HCT116 (cell line): ENCODE data around the gene TRMT11. TPM values are rescaled to one million over a fixed set of nuclear protein-coding genes. Genes with fewer than 3 reads are reported as not detected.

Source experiments
- ATAC-seq: fragments of 200-7000 bp; cut with Tn5 transposase; 2 replicates; pipeline ENCODE4 v1.9.1; 2020; ENCODE audit warnings: mild to moderate bottlenecking, moderate library complexity
- BruUV-seq: library from RNA; stranded (reverse); fragments of 400-500 nt; replicated peaks from 2 replicates; lab custom pipeline; 2021; lab: Mats Ljungman, UMichigan
- CTCF ChIA-PET: fragments of 300-600 bp; sonication (Branson Sonifier 250); formaldehyde crosslinking; loops from one replicate; lab custom pipeline; 2021; ENCODE audit warnings: antibody characterized with exemption; lab: Charles Lee
- POLR2A ChIA-PET: fragments of 300-600, 350-600 bp; sonication (Branson Sonifier 250); formaldehyde crosslinking; loops from one replicate; lab custom pipeline; 2021; ENCODE audit warnings: antibody characterized with exemption; lab: Charles Lee
- RAD21 ChIA-PET, 2 experiments: fragments of 300-600 bp; sonication (Branson Sonifier 250); formaldehyde crosslinking; loops; one replicate each; lab custom pipeline; 2023; ENCODE audit warnings: low total read pairs in 2 of 2; ENCODE audit not compliant: uncharacterized antibody in 2 of 2, unreplicated experiment in 2 of 2, low non-redundant PET in 1 of 2; lab: Charles Lee
- DNase-seq: peaks from one replicate; pipeline ENCODE4 v3.0.0-alpha.2; 2010; ENCODE audit warnings: low read depth, low spot score
- H2AFZ ChIP-seq: fragments of 200-600 bp; shearing (Covaris generic), sonication (generic); 2 replicates; pipeline ENCODE4 v1.6.1; 2017; ENCODE audit warnings: low read depth, mixed run types, mixed read lengths, antibody characterized with exemption, low read length; ENCODE audit not compliant: poor library complexity, severe bottlenecking
- H3K27ac ChIP-seq: 2 replicates; pipeline ENCODE4 v1.5.1; 2012; ENCODE audit warnings: low read depth, low read length
- H3K27me3 ChIP-seq: fragments of 200-600 bp; sonication (generic); 2 replicates; pipeline ENCODE4 v1.6.1; 2016; ENCODE audit warnings: mixed run types, low read length, mixed read lengths; ENCODE audit not compliant: insufficient read depth
- H3K36me3 ChIP-seq, 2 experiments: fragments of 200-500 bp in 1 of 2; fragments of 200-600 bp in 1 of 2; sonication (Bioruptor generic) in 1 of 2; sonication (generic) in 1 of 2; 2 replicates each; pipeline versions ENCODE4 v1.5.1 to v1.6.1; 2014 to 2016; ENCODE audit warnings: low read length in 2 of 2, inconsistent platforms in 1 of 2, mixed read lengths in 1 of 2, mixed run types in 1 of 2; ENCODE audit not compliant: insufficient read depth in 2 of 2, control insufficient read depth in 1 of 2
- H3K4me1 ChIP-seq, 2 experiments: fragments of 200-600 bp in 1 of 2; sonication (generic) in 1 of 2; 2 replicates each; pipeline versions ENCODE4 v1.5.1 to v1.6.1; 2012 to 2017; ENCODE audit warnings: low read length in 2 of 2, inconsistent platforms in 1 of 2, mild to moderate bottlenecking in 1 of 2, mixed read lengths in 1 of 2, mixed run types in 1 of 2, moderate library complexity in 1 of 2; ENCODE audit not compliant: insufficient read depth in 2 of 2, control insufficient read depth in 1 of 2
- H3K4me2 ChIP-seq: fragments of 200-600 bp; sonication (generic); 2 replicates; pipeline ENCODE4 v1.6.1; 2017; ENCODE audit warnings: mixed run types, low read length, mixed read lengths
- H3K4me3 ChIP-seq, 2 experiments: fragments of 200-600 bp in 1 of 2; sonication (generic) in 1 of 2; replicated peaks in 1 of 2; 2 replicates each; pipeline ENCODE4 v1.5.1; 2011 to 2016; ENCODE audit warnings: low read length in 2 of 2, control low read depth in 1 of 2, low read depth in 1 of 2, mild to moderate bottlenecking in 1 of 2, mixed read lengths in 1 of 2, mixed run types in 1 of 2
- H3K79me2 ChIP-seq: fragments of 200-600 bp; sonication (generic); 2 replicates; pipeline ENCODE4 v1.6.1; 2017; ENCODE audit warnings: mild to moderate bottlenecking, mixed run types, low read length, moderate library complexity, mixed read lengths; ENCODE audit not compliant: insufficient read depth
- H3K9ac ChIP-seq: fragments of 200-600 bp; sonication (generic); 2 replicates; pipeline ENCODE4 v1.6.1; 2016; ENCODE audit warnings: low read length, mixed read lengths
- H3K9me2 ChIP-seq: fragments of 200-600 bp; sonication (generic), shearing (Covaris generic); 2 replicates; pipeline ENCODE4 v1.6.1; 2017; ENCODE audit warnings: mixed run types, mild to moderate bottlenecking, moderate library complexity; ENCODE audit not compliant: insufficient read depth
- H3K9me3 ChIP-seq, 2 experiments: fragments of 200-500 bp in 1 of 2; fragments of 200-600 bp in 1 of 2; sonication (Bioruptor generic) in 1 of 2; sonication (generic) in 1 of 2; 2 replicates each; pipeline ENCODE4 v1.6.1; 2014 to 2017; ENCODE audit warnings: low read length in 2 of 2, mixed read lengths in 2 of 2, inconsistent platforms in 1 of 2, low read depth in 1 of 2, mild to moderate bottlenecking in 1 of 2, mixed run types in 1 of 2, moderate library complexity in 1 of 2; ENCODE audit not compliant: control insufficient read depth in 1 of 2, insufficient read depth in 1 of 2
- H4K20me1 ChIP-seq: fragments of 200-600 bp; sonication (generic), shearing (Covaris generic); 2 replicates; pipeline ENCODE4 v1.6.1; 2017; ENCODE audit warnings: mixed run types, mild to moderate bottlenecking, moderate library complexity; ENCODE audit not compliant: insufficient read depth
- CBX3 ChIP-seq: IDR thresholded peaks from 2 replicates; pipeline ENCODE4 v1.6.1; 2012; ENCODE audit warnings: low read depth
- CEBPB ChIP-seq: IDR thresholded peaks from 2 replicates; pipeline ENCODE4 v1.6.1; 2012; ENCODE audit warnings: low read depth
- EZH2 ChIP-seq: fragments of 200-600 bp; sonication (generic); IDR thresholded peaks from 2 replicates; pipeline ENCODE4 v1.6.1; 2017; ENCODE audit warnings: antibody characterized with exemption, mixed run types
- EZH2phosphoT487 ChIP-seq: fragments of 200-600 bp; IDR thresholded peaks from 2 replicates; pipeline ENCODE4 v1.6.1; 2018; ENCODE audit warnings: antibody characterized with exemption, borderline replicate concordance
- FOSL1 ChIP-seq: IDR thresholded peaks from 2 replicates; pipeline ENCODE4 v1.6.1; 2012; ENCODE audit warnings: low read depth
- POLR2A ChIP-seq: IDR thresholded peaks from 2 replicates; pipeline ENCODE4 v1.7.0; 2011; ENCODE audit warnings: borderline replicate concordance; ENCODE audit not compliant: insufficient read depth, insufficient read length; ENCODE audit errors: extremely low read depth
- POLR2AphosphoS5 ChIP-seq: IDR thresholded peaks from 2 replicates; pipeline ENCODE4 v1.6.1; 2011; ENCODE audit warnings: mild to moderate bottlenecking, low read depth, low read length, moderate library complexity
- RAD21 ChIP-seq: IDR thresholded peaks from 2 replicates; pipeline ENCODE4 v1.6.1; 2012; ENCODE audit warnings: low read depth, mild to moderate bottlenecking
- SP1 ChIP-seq: IDR thresholded peaks from 2 replicates; pipeline ENCODE4 v1.6.1; 2012; ENCODE audit warnings: low read depth
- ZFX ChIP-seq: fragments of 450-650 bp; IDR thresholded peaks from 2 replicates; pipeline ENCODE4 v1.6.1; 2017
- ZNF274 ChIP-seq: fragments of 200-500 bp; sonication (Bioruptor generic); IDR thresholded peaks from 2 replicates; pipeline ENCODE4 v1.6.1; 2014; ENCODE audit warnings: mild to moderate bottlenecking, low read depth, low read length, inconsistent platforms
- intact Hi-C: fragments of 100-400 bp; cut with micrococcal nuclease; formaldehyde crosslinking; loops from 2 replicates; pipeline ENCODE4 v1.10.0; 2022
- total RNA-seq: library from RNA; stranded (reverse); gene quantifications from one replicate; pipeline ENCODE4 v1.2.1, GENCODE V29; 2021; ENCODE audit not compliant: unreplicated experiment
- TF ChIP-seq, protein P1 (sequence below): IDR thresholded peaks from 2 replicates; pipeline ENCODE4 v1.6.1; 2012
- TF ChIP-seq, protein P2 (sequence below), 3 experiments: fragments of 200-600 bp in 1 of 3; sonication (generic) in 1 of 3; IDR thresholded peaks in 2 of 3; conservative IDR thresholded peaks in 1 of 3; 2 replicates each; pipeline ENCODE4 v1.5.1; 2012 to 2017; ENCODE audit warnings: low read depth in 2 of 3, low read length in 2 of 3, antibody characterized with exemption in 1 of 3, borderline replicate concordance in 1 of 3, control low read depth in 1 of 3, mild to moderate bottlenecking in 1 of 3, mixed read lengths in 1 of 3, mixed run types in 1 of 3, moderate library complexity in 1 of 3; ENCODE audit not compliant: insufficient read depth in 1 of 3
- TF ChIP-seq, protein P3 (sequence below): IDR thresholded peaks from 2 replicates; pipeline ENCODE4 v1.6.1; 2012; ENCODE audit warnings: low read depth
- TF ChIP-seq, protein P4 (sequence below): IDR thresholded peaks from 2 replicates; pipeline ENCODE4 v1.6.1; 2012
- TF ChIP-seq, protein P5 (sequence below): IDR thresholded peaks from 2 replicates; pipeline ENCODE4 v1.6.1; 2011; ENCODE audit warnings: mild to moderate bottlenecking, low read length, moderate library complexity; ENCODE audit not compliant: insufficient replicate concordance; ENCODE audit errors: extremely low read depth

TRMT11 gene
- total RNA-seq, 1 experiment from 2014 or later, result 41.8 TPM

DNA sequence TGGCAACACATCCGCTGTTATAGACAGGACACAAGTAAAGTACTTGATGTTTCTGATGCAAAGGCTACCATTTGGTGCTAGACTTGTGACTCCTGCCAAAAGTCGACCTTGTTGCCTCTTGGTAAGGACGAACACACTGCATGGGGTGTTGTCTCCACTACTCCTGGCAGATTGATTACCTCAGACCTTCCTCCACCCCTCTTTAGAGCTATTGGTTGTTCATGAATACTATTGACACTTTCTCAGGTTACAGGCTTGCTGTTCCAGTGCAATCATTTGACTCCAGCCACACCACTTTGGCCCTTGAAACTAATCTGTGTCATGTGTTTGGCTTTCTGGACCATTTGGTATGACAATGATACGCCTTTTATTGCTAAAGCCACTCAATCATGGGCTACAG is 62.3 kb downstream of the TRMT11 start:
- H3K9ac ChIP-seq, result no peak overlapping the region
- H3K4me3 ChIP-seq, result no peak overlapping the region
- H3K79me2 ChIP-seq, result no peaks in the 10 kb centered on the region
- no TSS peak for BruUV-seq
- no peak for ATAC-seq
- no peak overlapping the region for H3K27ac ChIP-seq
- CTCF ChIA-PET, result no interaction called here
- TF ChIP-seq, protein P1, sequence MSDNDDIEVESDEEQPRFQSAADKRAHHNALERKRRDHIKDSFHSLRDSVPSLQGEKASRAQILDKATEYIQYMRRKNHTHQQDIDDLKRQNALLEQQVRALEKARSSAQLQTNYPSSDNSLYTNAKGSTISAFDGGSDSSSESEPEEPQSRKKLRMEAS, result no peak
- TF ChIP-seq FOSL1, result no peak
- TF ChIP-seq EZH2, result no peak
- TF ChIP-seq ZFX, result no peak
- TF ChIP-seq CBX3, result no peak
- no peak for TF ChIP-seq CEBPB
- TF ChIP-seq, protein P2, sequence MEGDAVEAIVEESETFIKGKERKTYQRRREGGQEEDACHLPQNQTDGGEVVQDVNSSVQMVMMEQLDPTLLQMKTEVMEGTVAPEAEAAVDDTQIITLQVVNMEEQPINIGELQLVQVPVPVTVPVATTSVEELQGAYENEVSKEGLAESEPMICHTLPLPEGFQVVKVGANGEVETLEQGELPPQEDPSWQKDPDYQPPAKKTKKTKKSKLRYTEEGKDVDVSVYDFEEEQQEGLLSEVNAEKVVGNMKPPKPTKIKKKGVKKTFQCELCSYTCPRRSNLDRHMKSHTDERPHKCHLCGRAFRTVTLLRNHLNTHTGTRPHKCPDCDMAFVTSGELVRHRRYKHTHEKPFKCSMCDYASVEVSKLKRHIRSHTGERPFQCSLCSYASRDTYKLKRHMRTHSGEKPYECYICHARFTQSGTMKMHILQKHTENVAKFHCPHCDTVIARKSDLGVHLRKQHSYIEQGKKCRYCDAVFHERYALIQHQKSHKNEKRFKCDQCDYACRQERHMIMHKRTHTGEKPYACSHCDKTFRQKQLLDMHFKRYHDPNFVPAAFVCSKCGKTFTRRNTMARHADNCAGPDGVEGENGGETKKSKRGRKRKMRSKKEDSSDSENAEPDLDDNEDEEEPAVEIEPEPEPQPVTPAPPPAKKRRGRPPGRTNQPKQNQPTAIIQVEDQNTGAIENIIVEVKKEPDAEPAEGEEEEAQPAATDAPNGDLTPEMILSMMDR (IDR thresholded peaks at IDR 0.05 in 2 of 3, conservative IDR thresholded peaks at IDR 0.05 in 1 of 3; ENCODE audit: borderline replicate concordance in 1 of 3, insufficient read depth in 1 of 3, low read depth in 2 of 3, low read length in 2 of 3), result no peak
- TF ChIP-seq, protein P3, sequence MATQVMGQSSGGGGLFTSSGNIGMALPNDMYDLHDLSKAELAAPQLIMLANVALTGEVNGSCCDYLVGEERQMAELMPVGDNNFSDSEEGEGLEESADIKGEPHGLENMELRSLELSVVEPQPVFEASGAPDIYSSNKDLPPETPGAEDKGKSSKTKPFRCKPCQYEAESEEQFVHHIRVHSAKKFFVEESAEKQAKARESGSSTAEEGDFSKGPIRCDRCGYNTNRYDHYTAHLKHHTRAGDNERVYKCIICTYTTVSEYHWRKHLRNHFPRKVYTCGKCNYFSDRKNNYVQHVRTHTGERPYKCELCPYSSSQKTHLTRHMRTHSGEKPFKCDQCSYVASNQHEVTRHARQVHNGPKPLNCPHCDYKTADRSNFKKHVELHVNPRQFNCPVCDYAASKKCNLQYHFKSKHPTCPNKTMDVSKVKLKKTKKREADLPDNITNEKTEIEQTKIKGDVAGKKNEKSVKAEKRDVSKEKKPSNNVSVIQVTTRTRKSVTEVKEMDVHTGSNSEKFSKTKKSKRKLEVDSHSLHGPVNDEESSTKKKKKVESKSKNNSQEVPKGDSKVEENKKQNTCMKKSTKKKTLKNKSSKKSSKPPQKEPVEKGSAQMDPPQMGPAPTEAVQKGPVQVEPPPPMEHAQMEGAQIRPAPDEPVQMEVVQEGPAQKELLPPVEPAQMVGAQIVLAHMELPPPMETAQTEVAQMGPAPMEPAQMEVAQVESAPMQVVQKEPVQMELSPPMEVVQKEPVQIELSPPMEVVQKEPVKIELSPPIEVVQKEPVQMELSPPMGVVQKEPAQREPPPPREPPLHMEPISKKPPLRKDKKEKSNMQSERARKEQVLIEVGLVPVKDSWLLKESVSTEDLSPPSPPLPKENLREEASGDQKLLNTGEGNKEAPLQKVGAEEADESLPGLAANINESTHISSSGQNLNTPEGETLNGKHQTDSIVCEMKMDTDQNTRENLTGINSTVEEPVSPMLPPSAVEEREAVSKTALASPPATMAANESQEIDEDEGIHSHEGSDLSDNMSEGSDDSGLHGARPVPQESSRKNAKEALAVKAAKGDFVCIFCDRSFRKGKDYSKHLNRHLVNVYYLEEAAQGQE, result no peak
- no peak for TF ChIP-seq EZH2phosphoT487
- no peak for TF ChIP-seq RAD21
- TF ChIP-seq POLR2A, result no peak
- TF ChIP-seq SP1, result no peak
- no peak for TF ChIP-seq POLR2AphosphoS5
- TF ChIP-seq ZNF274, result no peak
- TF ChIP-seq, protein P4, sequence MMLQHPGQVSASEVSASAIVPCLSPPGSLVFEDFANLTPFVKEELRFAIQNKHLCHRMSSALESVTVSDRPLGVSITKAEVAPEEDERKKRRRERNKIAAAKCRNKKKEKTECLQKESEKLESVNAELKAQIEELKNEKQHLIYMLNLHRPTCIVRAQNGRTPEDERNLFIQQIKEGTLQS, result no peak
- TF ChIP-seq, protein P5, sequence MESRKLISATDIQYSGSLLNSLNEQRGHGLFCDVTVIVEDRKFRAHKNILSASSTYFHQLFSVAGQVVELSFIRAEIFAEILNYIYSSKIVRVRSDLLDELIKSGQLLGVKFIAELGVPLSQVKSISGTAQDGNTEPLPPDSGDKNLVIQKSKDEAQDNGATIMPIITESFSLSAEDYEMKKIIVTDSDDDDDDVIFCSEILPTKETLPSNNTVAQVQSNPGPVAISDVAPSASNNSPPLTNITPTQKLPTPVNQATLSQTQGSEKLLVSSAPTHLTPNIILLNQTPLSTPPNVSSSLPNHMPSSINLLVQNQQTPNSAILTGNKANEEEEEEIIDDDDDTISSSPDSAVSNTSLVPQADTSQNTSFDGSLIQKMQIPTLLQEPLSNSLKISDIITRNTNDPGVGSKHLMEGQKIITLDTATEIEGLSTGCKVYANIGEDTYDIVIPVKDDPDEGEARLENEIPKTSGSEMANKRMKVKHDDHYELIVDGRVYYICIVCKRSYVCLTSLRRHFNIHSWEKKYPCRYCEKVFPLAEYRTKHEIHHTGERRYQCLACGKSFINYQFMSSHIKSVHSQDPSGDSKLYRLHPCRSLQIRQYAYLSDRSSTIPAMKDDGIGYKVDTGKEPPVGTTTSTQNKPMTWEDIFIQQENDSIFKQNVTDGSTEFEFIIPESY, result no peak
- TF ChIP-seq, all 23 proteins: peak for 0
- Histone ChIP-seq H3K9me3 (no peaks in the 10 kb centered on the region), H2AFZ (no peak overlapping the region), H4K20me1 (no peaks in the 10 kb centered on the region), H3K4me1 (no peaks in the 10 kb centered on the region), H3K4me2 (no peak overlapping the region), H3K27me3 (no peaks in the 10 kb centered on the region), H3K36me3 (no peaks in the 10 kb centered on the region), H3K9me2 (no peaks in the 10 kb centered on the region)
- no peak for DNase-seq
- ChIA-PET RAD21 (no interaction called here), POLR2A (no interaction called here)
- intact Hi-C loops, result no loop called here
